Nephron progenitor cell (in vitro differentiated cells): ENCODE measurements around the gene SIM2.

ENCODE experiments used
- DNase-seq: peaks from one replicate; pipeline ENCODE4 v3.0.0; 2021
- H3K27ac Mint-ChIP-seq: 2 replicates; pipeline ENCODE4 v1.8.0; 2021; ENCODE audit warnings: mild to moderate bottlenecking, moderate library complexity, mixed read lengths
- H3K27me3 Mint-ChIP-seq: 2 replicates; pipeline ENCODE4 v1.8.0; 2021; ENCODE audit warnings: mild to moderate bottlenecking, low read depth, mixed read lengths; ENCODE audit not compliant: poor library complexity
- H3K36me3 Mint-ChIP-seq: 2 replicates; pipeline ENCODE4 v1.8.0; 2021; ENCODE audit warnings: low read depth, mixed read lengths
- H3K4me1 Mint-ChIP-seq: 2 replicates; pipeline ENCODE4 v1.8.0; 2021; ENCODE audit warnings: mixed read lengths
- H3K4me3 Mint-ChIP-seq: 2 replicates; pipeline ENCODE4 v1.8.0; 2021; ENCODE audit warnings: mild to moderate bottlenecking, moderate library complexity, mixed read lengths
- H3K9me3 Mint-ChIP-seq: 2 replicates; pipeline ENCODE4 v1.8.0; 2021; ENCODE audit warnings: mild to moderate bottlenecking, moderate library complexity, mixed read lengths
- TF ChIP-seq, protein P1 (sequence below): fragments of 200-600 bp; sonication (generic); IDR thresholded peaks from 2 replicates; pipeline ENCODE4 v1.5.0; 2021; ENCODE audit warnings: antibody characterized with exemption

The SIM2 gene

DNA sequence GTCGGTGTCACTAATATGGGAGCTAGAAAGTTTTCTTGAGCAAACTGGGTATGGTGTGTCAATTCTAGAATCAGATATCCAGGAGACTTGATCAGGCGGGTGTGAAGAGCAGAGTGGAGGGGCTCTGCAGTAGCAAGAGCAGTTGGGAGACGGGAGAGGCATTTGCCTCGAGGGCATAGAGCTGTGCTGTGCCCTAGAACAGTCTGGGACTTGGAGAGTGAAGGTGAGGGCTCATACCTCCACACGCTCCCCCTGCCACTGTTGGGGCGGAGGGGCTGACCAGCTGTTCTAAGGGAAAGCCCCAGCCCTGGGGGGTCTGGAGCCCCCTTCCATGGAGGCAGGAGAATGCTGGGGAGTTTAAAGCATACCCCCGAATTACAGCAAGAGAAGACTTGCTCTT lies 33.8 kb downstream of the SIM2 start:
- no peak for DNase-seq
- peaks cover 17% of the 10 kb centered on the region for H3K27me3 Mint-ChIP-seq
- H3K27ac Mint-ChIP-seq: no peak overlapping the region
- H3K9me3 Mint-ChIP-seq: peaks cover 11% of the 10 kb centered on the region
- H3K4me3 Mint-ChIP-seq: no peak overlapping the region
- H3K36me3 Mint-ChIP-seq: no peaks in the 10 kb centered on the region
- peaks cover 61% of the 10 kb centered on the region for H3K4me1 Mint-ChIP-seq
- TF ChIP-seq, protein P1, sequence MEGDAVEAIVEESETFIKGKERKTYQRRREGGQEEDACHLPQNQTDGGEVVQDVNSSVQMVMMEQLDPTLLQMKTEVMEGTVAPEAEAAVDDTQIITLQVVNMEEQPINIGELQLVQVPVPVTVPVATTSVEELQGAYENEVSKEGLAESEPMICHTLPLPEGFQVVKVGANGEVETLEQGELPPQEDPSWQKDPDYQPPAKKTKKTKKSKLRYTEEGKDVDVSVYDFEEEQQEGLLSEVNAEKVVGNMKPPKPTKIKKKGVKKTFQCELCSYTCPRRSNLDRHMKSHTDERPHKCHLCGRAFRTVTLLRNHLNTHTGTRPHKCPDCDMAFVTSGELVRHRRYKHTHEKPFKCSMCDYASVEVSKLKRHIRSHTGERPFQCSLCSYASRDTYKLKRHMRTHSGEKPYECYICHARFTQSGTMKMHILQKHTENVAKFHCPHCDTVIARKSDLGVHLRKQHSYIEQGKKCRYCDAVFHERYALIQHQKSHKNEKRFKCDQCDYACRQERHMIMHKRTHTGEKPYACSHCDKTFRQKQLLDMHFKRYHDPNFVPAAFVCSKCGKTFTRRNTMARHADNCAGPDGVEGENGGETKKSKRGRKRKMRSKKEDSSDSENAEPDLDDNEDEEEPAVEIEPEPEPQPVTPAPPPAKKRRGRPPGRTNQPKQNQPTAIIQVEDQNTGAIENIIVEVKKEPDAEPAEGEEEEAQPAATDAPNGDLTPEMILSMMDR: no peak

DNA sequence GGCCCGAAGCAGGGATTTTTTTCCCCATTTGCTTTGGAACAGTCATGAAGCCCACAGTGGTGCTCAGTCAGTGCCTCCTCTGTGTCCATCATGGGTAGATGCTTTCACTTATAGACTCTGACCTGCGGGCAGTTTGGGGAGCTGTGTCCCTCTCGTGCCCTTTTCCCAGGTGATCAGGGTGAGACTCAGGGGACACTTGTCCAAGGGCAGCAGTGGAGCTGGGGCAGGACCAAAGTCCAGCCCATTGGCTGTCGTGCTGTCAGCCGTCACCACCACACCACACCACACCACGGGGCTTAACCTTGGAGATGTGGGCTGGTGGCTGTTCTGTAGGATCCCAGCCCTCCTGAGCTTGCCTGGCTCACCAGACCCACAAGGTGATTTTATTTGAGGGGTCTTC lies 34.9 kb downstream of the SIM2 start:
- Mint-ChIP-seq H3K36me3 (no peaks in the 10 kb centered on the region), H3K4me3 (no peak overlapping the region), H3K27me3 (peaks cover 27% of the 10 kb centered on the region), H3K4me1 (peaks cover 55% of the 10 kb centered on the region), H3K27ac (no peak overlapping the region), H3K9me3 (peaks cover 11% of the 10 kb centered on the region)
- TF ChIP-seq, protein P1: no peak
- DNase-seq: no peak

DNA sequence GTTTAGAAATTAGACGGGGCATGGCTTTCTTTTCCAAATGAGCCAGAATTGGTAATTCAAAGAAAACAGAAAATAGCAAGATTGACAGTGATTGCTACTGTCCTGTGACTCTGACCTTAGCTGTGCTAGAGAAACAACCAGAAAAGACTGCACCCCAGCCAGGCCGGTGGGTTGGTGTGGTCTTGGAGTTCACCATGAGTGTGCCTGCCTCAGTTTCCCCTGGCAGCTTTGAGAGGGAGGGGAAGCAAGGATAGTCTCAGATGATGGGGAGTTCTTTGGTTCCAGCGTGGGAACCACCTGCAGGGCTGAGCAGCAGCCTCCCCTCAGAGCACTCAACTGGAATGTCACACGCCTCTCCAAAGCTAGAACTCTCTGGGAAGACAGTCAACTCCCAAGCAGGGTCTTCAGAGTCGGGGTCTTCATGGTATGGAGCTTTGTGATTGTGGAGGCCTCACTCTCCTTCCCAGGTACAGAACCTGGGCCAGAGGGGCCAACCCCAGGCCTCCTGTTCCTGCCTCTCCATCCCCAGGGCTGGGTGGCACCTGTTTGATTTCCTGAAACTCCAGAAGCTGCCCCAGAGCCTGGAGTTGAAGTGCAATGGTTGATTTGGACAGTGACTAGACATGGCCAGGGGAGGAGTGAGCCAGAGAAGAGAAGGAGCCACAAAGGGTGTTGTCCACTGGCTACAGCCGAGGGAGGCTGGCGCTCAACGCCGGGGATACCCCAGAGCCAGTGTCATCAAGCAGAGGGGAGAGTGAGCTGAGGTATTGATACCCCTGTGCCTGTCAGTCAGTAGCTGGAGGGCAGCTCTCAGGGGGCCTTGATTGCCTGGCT lies 35.7 kb downstream of the SIM2 start:
- peaks cover 29% of the 10 kb centered on the region for H3K27me3 Mint-ChIP-seq

DNA sequence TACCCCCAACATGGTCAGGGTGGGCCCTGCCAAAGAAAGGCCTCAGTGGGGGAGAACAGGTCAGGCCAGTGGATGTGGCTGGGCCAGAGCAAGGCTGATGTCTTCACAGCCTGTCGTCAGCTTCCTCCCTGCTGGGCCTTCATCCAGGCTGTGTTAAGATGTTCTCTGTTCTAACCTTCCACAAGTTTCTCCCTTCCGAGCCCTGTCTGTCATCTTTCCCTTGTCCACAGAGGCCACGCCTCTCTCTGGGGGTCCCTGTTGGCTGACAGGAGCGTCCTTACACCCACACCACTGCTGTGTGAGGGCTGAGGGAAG lies 36.2 kb downstream of the SIM2 start:
- Mint-ChIP-seq H3K27me3 (peaks cover 31% of the 10 kb centered on the region), H3K4me1 (peaks cover 46% of the 10 kb centered on the region), H3K36me3 (no peaks in the 10 kb centered on the region), H3K9me3 (peaks cover 11% of the 10 kb centered on the region), H3K27ac (no peak overlapping the region), H3K4me3 (no peak overlapping the region)
- no peak for DNase-seq
- TF ChIP-seq, protein P1: no peak

More for the DNA sequence above, 35.7 kb downstream of the SIM2 start:
- TF ChIP-seq, protein P1: no peak
- DNase-seq: no peak
- no peak overlapping the region for H3K4me3 Mint-ChIP-seq
- peaks cover 11% of the 10 kb centered on the region for H3K9me3 Mint-ChIP-seq
- H3K36me3 Mint-ChIP-seq: no peaks in the 10 kb centered on the region
- H3K4me1 Mint-ChIP-seq: peaks cover 51% of the 10 kb centered on the region
- no peak overlapping the region for H3K27ac Mint-ChIP-seq

DNA sequence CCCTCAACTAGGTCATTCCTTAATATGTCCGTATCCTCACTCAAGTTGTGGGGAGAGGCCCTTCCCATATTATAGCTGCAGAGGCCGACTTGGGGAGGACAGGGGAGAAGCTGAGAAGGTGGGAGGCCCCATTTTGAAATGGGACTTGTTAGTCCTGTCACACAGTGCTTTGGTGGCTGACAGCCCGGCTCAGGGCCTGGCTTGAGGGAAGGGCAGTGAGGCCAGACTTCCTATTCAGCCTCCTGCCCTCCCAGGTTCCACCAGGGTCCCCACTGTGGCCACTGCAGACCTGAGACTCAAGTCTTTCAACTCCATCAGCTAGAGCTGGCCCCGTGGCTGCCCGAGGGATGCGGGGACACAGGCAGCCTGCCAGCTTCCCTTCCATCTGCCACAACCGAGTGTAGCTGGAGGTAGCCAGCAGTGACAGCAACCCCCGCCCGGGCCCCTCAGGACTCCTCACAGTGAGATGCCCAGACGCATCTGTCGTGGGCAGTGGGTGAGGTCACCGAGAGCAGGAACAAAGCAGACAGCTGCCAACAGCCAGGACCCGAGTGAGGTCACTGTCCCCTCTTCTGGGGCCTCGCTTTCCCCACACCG lies 36.9 kb downstream of the SIM2 start:
- Mint-ChIP-seq H3K36me3 (no peaks in the 10 kb centered on the region), H3K4me1 (peaks cover 39% of the 10 kb centered on the region), H3K9me3 (peaks cover 11% of the 10 kb centered on the region), H3K27me3 (peaks cover 31% of the 10 kb centered on the region), H3K27ac (no peak overlapping the region), H3K4me3 (no peak overlapping the region)
- DNase-seq: no peak
- TF ChIP-seq, protein P1: no peak
